GM12878 (cell line): ENCODE measurements around the gene TRAF7. TPM values are rescaled to one million over a fixed set of nuclear protein-coding genes. Genes with fewer than 3 reads are reported as not detected.

Source experiments
- BACH1 ChIP-seq: fragments of 450-650 bp; IDR thresholded peaks from 2 replicates; pipeline ENCODE4 v1.6.1; 2017; ENCODE audit warnings: mild to moderate bottlenecking, borderline replicate concordance
- BHLHE40 ChIP-seq, 2 experiments: fragments of 450-650 bp in 1 of 2; IDR thresholded peaks; 2 replicates each; pipeline ENCODE4 v1.6.1; 2011 to 2017; ENCODE audit warnings: low read depth in 2 of 2, borderline replicate concordance in 1 of 2, improper control_type of control experiment in 1 of 2, low read length in 1 of 2, mild to moderate bottlenecking in 1 of 2
- CHD4 ChIP-seq: fragments of 200-600 bp; sonication (generic); IDR thresholded peaks from 2 replicates; pipeline ENCODE4 v1.6.1; 2016; ENCODE audit warnings: mild to moderate bottlenecking
- HDAC6 ChIP-seq: fragments of 200-600 bp; sonication (generic); IDR thresholded peaks from one replicate; pipeline ENCODE4 v1.8.0; 2017; ENCODE audit warnings: antibody characterized with exemption; ENCODE audit not compliant: unreplicated experiment
- JUNB ChIP-seq: IDR thresholded peaks from 2 replicates; pipeline ENCODE4 v1.6.1; 2016; ENCODE audit warnings: antibody characterized with exemption, mild to moderate bottlenecking
- JUND ChIP-seq: IDR thresholded peaks from 2 replicates; pipeline ENCODE4 v1.6.1; 2012; ENCODE audit warnings: low read depth, mild to moderate bottlenecking, low read length, improper control_type of control experiment, moderate library complexity
- MTA2 ChIP-seq: fragments of 450-650 bp; IDR thresholded peaks from 2 replicates; pipeline ENCODE4 v1.6.1; 2016; ENCODE audit warnings: low read depth, mild to moderate bottlenecking, moderate library complexity
- NFIC ChIP-seq: IDR thresholded peaks from 2 replicates; pipeline ENCODE4 v1.6.1; 2012; ENCODE audit warnings: low read depth, mild to moderate bottlenecking, inconsistent platforms, low read length, moderate library complexity
- NR2C2 ChIP-seq: IDR thresholded peaks from 2 replicates; pipeline ENCODE4 v1.6.1; 2011; ENCODE audit warnings: borderline replicate concordance, low read depth; ENCODE audit not compliant: control insufficient read depth, insufficient read length
- NR2F1 ChIP-seq: fragments of 450-650 bp; conservative IDR thresholded peaks from 2 replicates; pipeline ENCODE4 v1.6.1; 2017; ENCODE audit warnings: mild to moderate bottlenecking
- TCF7 ChIP-seq: IDR thresholded peaks from 2 replicates; pipeline ENCODE4 v1.6.1; 2014; ENCODE audit warnings: antibody characterized with exemption, borderline replicate concordance
- YY1 ChIP-seq: IDR thresholded peaks from 2 replicates; pipeline ENCODE4 v1.6.1; 2011; ENCODE audit warnings: low read depth, mild to moderate bottlenecking, low read length
- ZNF217 ChIP-seq: fragments of 450-650 bp; IDR thresholded peaks from 2 replicates; pipeline ENCODE4 v1.6.1; 2017; ENCODE audit warnings: antibody characterized with exemption, mild to moderate bottlenecking
- ZNF622 ChIP-seq: fragments of 450-650 bp; IDR thresholded peaks from 2 replicates; pipeline ENCODE4 v1.6.1; 2017; ENCODE audit warnings: mild to moderate bottlenecking, inconsistent platforms
- polyA plus RNA-seq, 11 experiments: library from polyadenylated mRNA; depleted of rRNA in 4 of 11; unstranded in 6 of 11; stranded (reverse) in 5 of 11; fragments of >200 nt; fragmentation: Nextera tagmentation in 4 of 11; fragmentation: Illumina TruSeq in 1 of 11; extraction: Ambion mirVana in 4 of 11; extraction: Trizol in 1 of 11; gene quantifications; 1 replicate in 1 of 11; 2 replicates in 10 of 11; pipeline versions ENCODE4 v1.2.1 to v1.2.3, GENCODE V29; 2011 to 2016; ENCODE audit warnings: inconsistent platforms in 2 of 11, missing spikeins in 2 of 11, low read depth in 1 of 11
- total RNA-seq, 4 experiments: library from RNA; depleted of rRNA in 3 of 4; stranded (reverse); fragments of >200 nt in 3 of 4; fragmentation: Illumina TruSeq in 1 of 4; extraction: Trizol in 1 of 4; gene quantifications; 2 replicates each; pipeline versions ENCODE4 v1.2.1 to v1.2.3, GENCODE V29; 2013 to 2021
- TF ChIP-seq, protein P1 (sequence below): fragments of 450-650 bp; IDR thresholded peaks from 2 replicates; pipeline ENCODE4 v1.6.1; 2017; ENCODE audit warnings: mild to moderate bottlenecking, low read depth, inconsistent platforms; ENCODE audit not compliant: poor library complexity, severe bottlenecking
- TF ChIP-seq, protein P2 (sequence below): IDR thresholded peaks from 2 replicates; pipeline ENCODE4 v1.6.1; 2012; ENCODE audit warnings: low read depth, low read length, improper control_type of control experiment

TRAF7 gene
- total and polyA plus RNA-seq, 10 of the 15 experiments (the other 5 are each of a cell fraction or from before 2014, with no cell fraction given): 0.61 to 87.0 (median 30.0) TPM

DNA sequence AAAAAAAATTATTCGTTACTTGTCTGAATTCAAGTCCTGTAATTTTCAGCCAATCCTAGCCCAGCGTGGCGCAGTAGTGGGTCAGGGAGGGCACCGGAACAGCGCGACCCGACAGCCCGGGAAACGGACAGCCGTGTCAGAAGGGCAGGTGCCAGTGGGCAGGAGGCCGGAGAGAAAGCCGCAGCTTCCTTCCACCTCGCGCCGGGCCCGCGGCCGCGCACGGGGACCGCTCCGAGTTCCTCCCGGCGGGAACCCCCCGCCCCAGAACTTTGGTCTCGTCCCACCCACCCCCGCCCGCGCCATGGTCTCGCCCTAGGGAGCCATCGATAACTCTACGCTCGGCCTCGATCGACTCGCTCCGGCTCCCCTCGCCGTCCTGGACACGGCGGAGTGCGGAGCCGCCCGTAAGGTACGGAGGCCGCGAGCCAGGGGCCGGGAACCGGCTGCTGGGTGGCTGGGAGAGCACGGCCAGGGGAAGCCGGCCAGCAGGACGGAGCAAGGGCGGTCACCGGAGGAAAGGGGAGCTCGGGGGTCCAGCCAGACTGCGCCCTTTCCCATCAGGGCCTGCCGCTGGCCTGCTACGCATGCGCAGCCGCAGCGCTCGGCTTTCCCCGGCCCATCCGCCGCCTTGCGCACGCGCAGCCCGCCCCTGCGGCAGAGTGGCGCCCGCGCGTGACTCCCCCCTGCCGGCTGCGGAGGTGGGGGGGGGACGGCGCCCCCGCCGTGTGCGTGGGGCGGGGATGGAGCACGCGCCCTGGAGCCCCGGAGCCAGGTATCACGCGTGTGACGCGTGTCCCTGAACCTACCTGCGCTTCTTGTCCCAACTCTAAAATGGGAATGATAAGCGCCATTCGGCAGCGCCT lies 49.8 kb downstream of the TRAF7 start, which contains the start of gene MLST8 (continued):
- TF ChIP-seq, protein P1, sequence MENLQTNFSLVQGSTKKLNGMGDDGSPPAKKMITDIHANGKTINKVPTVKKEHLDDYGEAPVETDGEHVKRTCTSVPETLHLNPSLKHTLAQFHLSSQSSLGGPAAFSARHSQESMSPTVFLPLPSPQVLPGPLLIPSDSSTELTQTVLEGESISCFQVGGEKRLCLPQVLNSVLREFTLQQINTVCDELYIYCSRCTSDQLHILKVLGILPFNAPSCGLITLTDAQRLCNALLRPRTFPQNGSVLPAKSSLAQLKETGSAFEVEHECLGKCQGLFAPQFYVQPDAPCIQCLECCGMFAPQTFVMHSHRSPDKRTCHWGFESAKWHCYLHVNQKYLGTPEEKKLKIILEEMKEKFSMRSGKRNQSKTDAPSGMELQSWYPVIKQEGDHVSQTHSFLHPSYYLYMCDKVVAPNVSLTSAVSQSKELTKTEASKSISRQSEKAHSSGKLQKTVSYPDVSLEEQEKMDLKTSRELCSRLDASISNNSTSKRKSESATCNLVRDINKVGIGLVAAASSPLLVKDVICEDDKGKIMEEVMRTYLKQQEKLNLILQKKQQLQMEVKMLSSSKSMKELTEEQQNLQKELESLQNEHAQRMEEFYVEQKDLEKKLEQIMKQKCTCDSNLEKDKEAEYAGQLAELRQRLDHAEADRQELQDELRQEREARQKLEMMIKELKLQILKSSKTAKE: no peak
- TF ChIP-seq, protein P2, sequence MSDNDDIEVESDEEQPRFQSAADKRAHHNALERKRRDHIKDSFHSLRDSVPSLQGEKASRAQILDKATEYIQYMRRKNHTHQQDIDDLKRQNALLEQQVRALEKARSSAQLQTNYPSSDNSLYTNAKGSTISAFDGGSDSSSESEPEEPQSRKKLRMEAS: peak; percentile 80
- TF ChIP-seq HDAC6 (no peak), JUND (peak; percentile 96), ZNF217 (peak; percentile 69), NR2F1 (peak; percentile 93), TCF7 (no peak), NR2C2 (peak; percentile 92), BHLHE40 (IDR thresholded peaks at IDR 0.05; ENCODE audit: borderline replicate concordance in 1 of 2, low read depth in 2 of 2, low read length in 1 of 2) (peak; percentile 88 to 96), CHD4 (no peak), NFIC (no peak), JUNB (no peak), YY1 (peak; percentile 87), ZNF622 (no peak), BACH1 (peak; percentile 96), MTA2 (peak; percentile 15; the same call in 1 of the 2 replicates)
